Measurements from ENCODE around the gene ANKRD13B. TPM values are rescaled to one million over a fixed set of nuclear protein-coding genes. Genes with fewer than 3 reads are reported as not detected.

The ANKRD13B gene
- total RNA-seq, 2 donors from 2014 or later: 2.7 to 30.0 TPM

DNA sequence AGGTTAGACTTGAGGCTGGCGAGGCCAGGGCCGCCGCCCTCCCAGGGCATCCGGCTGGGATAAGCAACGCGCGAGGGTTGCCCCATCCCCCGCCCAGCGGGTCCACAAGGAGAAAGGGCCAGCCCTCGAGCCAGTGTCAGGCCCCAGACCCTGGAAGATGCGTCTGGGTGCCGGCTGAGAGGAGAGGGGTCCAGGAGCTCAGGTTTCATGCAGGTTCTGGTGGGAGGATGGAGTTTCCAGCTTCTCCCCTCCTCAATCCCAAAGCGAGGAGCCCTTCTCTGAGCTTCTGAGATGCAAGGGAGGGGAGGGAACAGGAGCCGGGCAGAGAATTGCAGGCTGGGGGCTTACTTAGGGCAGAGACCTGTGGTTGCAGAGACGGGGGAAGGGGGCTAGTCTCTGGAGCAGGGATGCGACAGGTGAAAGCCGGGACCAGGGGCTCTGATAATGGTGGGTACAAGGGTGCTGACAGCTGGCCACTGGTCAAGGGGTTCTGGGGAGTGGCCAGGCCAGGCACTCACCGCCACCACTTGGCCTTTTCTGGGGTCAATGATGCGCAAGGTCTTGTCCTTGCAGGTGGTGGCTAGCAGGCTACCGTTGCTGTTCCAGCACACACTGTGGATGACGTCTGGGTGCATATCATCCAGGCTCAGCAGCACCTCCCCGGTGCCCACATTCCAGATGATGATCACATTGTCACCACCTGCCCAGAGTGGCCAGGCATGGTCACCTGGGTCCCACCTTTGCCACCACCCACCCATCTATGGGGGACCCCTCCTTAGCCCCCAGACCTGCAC, 25.5 kb downstream of the ANKRD13B start:
- intact Hi-C loops (cut with DNase I): no loop called here

GRCh38 chr17:29619251-29619650, 26.3 kb downstream of the ANKRD13B start:
- Histone ChIP-seq H3K27me3 (replicated peaks; ENCODE audit: insufficient read depth) (no peaks in the 10 kb centered on the region), H3K4me3 (no peak overlapping the region), H3K27ac (no peak overlapping the region), H3K9me3 (no peaks in the 10 kb centered on the region), H3K4me1 (replicated peaks) (peaks cover 1% of the 10 kb centered on the region), H3K36me3 (no peaks in the 10 kb centered on the region)
- DNase-seq (ENCODE audit: low spot score): no peak
- TF ChIP-seq POLR2AphosphoS5 (IDR thresholded peaks at IDR 0.05): no peak
- TF ChIP-seq POLR2A (IDR thresholded peaks at IDR 0.05): no peak
- no peak for TF ChIP-seq CTCF (IDR thresholded peaks at IDR 0.05)
- intact Hi-C loops (cut with DNase I): no loop called here

More for the DNA sequence above, 25.5 kb downstream of the ANKRD13B start:
- no peaks in the 10 kb centered on the region for H3K36me3 ChIP-seq
- no peak overlapping the region for H3K27ac ChIP-seq
- peaks cover 5% of the 10 kb centered on the region for H3K4me1 ChIP-seq (replicated peaks)
- no peak for TF ChIP-seq POLR2A (IDR thresholded peaks at IDR 0.05)
- 55% methylated on average over 22 of the region's 22 CpGs for WGBS
- no peak for DNase-seq (ENCODE audit: low spot score)
- H3K9me3 ChIP-seq: no peaks in the 10 kb centered on the region
- peak overlapping the region in 1 of 2 donors; percentile 10 for H3K4me3 ChIP-seq
- no peaks in the 10 kb centered on the region for H3K27me3 ChIP-seq (replicated peaks; ENCODE audit: insufficient read depth)

GRCh38 chr17:29620271-29620670, 27.3 kb downstream of the ANKRD13B start:
- no peak overlapping the region for H3K4me3 ChIP-seq
- no peaks in the 10 kb centered on the region for H3K36me3 ChIP-seq
- DNase-seq (ENCODE audit: low spot score): no peak
- 100% methylated on average over 4 of the region's 4 CpGs for WGBS
- H3K27me3 ChIP-seq (replicated peaks; ENCODE audit: insufficient read depth): no peaks in the 10 kb centered on the region
- TF ChIP-seq POLR2AphosphoS5 (IDR thresholded peaks at IDR 0.05) (no peak), CTCF (IDR thresholded peaks at IDR 0.05) (no peak), POLR2A (IDR thresholded peaks at IDR 0.05) (no peak)
- no peaks in the 10 kb centered on the region for H3K9me3 ChIP-seq
- no peaks in the 10 kb centered on the region for H3K4me1 ChIP-seq (replicated peaks)
- intact Hi-C loops (cut with DNase I): no loop called here
- no peak overlapping the region for H3K27ac ChIP-seq

- no peaks in the 10 kb centered on the region for H3K36me3 ChIP-seq
- H3K27ac ChIP-seq: no peak overlapping the region
- H3K9me3 ChIP-seq: no peaks in the 10 kb centered on the region
- no peak for DNase-seq (ENCODE audit: low spot score)
- intact Hi-C loops (cut with DNase I): no loop called here
- H3K4me3 ChIP-seq: no peak overlapping the region
- no peaks in the 10 kb centered on the region for H3K4me1 ChIP-seq (replicated peaks)
- TF ChIP-seq POLR2A (IDR thresholded peaks at IDR 0.05): no peak
- TF ChIP-seq CTCF (IDR thresholded peaks at IDR 0.05): no peak
- no peak for TF ChIP-seq POLR2AphosphoS5 (IDR thresholded peaks at IDR 0.05)
- H3K27me3 ChIP-seq (replicated peaks; ENCODE audit: insufficient read depth): no peaks in the 10 kb centered on the region
- 97% methylated on average over 12 of the region's 12 CpGs for WGBS
Measured at GRCh38 chr17:29620779-29621500, 28.0 kb downstream of the ANKRD13B start.

DNA sequence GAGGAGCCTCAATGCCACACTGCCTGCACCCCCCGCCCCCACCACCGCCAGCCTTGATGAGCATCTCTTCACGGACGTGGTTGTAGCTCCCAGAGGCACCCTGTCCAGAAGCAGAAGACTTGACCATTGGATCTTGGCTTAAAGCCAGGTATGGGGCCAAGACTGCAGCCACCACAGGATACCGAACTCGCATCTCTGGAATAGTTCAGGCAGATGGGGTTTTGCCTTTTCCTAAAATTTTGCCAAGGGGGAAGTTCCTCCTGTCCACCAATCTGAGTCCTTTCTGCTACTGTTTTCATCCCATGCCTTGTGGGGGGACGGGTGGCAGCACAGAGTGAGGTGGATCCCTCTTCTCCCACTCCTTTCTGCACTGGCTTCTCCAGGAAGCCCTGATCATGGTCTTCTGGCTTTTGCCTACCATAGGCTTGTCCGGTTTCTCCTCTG, 28.8 kb downstream of the ANKRD13B start:
- peak overlapping the region; percentile 26 to 70 for H3K27ac ChIP-seq
- no peaks in the 10 kb centered on the region for H3K36me3 ChIP-seq
- H3K9me3 ChIP-seq: no peaks in the 10 kb centered on the region
- no peak for DNase-seq (ENCODE audit: low spot score)
- no peak for TF ChIP-seq CTCF (IDR thresholded peaks at IDR 0.05)
- TF ChIP-seq POLR2A (IDR thresholded peaks at IDR 0.05): no peak
- no peak for TF ChIP-seq POLR2AphosphoS5 (IDR thresholded peaks at IDR 0.05)
- H3K27me3 ChIP-seq (replicated peaks; ENCODE audit: insufficient read depth): no peaks in the 10 kb centered on the region
- no peaks in the 10 kb centered on the region for H3K4me1 ChIP-seq (replicated peaks)
- peak overlapping the region; percentile 50 to 55 for H3K4me3 ChIP-seq
- WGBS: 70% methylated on average over 8 of the region's 8 CpGs
- intact Hi-C loops (cut with DNase I): no loop called here
